ENCODE measurements around the gene ZBTB1. TPM values are rescaled to one million over a fixed set of nuclear protein-coding genes. Genes with fewer than 3 reads are reported as not detected.
A peak's percentile ranks its signal among the peaks of the same experiment; 100 is the strongest.

The ZBTB1 gene
- total RNA-seq, 1 donor: 83.8 TPM

DNA sequence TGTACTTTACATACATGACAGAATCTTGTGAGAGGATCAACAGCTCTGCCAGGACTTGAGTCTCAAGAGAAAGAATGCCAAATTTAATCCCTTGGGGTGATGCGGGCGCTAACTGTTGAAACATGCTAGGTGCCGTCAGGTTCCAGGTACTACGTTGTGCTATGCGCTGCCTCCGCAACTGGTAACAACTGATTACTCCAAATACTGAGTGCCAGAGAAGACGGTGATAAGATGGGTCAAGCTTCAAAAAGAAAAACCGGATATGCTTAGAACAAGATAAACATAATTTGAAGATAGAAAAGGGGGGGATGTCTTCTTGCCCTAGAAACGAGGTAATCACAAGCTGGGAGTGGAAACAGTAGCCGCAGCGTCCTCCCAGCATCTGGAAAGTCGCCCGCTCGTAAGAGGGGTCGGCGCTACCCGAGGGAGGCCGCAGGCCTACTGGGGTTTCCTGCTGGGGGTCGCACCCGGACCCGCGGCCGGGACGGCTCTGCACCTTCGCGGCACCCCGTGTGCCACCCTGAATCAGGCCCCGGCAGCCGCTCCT is 1.6 kb upstream of the ZBTB1 start:
- TF ChIP-seq, protein P1, sequence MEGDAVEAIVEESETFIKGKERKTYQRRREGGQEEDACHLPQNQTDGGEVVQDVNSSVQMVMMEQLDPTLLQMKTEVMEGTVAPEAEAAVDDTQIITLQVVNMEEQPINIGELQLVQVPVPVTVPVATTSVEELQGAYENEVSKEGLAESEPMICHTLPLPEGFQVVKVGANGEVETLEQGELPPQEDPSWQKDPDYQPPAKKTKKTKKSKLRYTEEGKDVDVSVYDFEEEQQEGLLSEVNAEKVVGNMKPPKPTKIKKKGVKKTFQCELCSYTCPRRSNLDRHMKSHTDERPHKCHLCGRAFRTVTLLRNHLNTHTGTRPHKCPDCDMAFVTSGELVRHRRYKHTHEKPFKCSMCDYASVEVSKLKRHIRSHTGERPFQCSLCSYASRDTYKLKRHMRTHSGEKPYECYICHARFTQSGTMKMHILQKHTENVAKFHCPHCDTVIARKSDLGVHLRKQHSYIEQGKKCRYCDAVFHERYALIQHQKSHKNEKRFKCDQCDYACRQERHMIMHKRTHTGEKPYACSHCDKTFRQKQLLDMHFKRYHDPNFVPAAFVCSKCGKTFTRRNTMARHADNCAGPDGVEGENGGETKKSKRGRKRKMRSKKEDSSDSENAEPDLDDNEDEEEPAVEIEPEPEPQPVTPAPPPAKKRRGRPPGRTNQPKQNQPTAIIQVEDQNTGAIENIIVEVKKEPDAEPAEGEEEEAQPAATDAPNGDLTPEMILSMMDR (IDR thresholded peaks at IDR 0.05; ENCODE audit: insufficient read depth, low read depth, low read length): no peak
- DNase-seq (ENCODE audit: low read depth): peak; percentile 43
- peak overlapping the region; percentile 95 for H3K4me3 ChIP-seq (ENCODE audit: low read depth, low read length)

DNA sequence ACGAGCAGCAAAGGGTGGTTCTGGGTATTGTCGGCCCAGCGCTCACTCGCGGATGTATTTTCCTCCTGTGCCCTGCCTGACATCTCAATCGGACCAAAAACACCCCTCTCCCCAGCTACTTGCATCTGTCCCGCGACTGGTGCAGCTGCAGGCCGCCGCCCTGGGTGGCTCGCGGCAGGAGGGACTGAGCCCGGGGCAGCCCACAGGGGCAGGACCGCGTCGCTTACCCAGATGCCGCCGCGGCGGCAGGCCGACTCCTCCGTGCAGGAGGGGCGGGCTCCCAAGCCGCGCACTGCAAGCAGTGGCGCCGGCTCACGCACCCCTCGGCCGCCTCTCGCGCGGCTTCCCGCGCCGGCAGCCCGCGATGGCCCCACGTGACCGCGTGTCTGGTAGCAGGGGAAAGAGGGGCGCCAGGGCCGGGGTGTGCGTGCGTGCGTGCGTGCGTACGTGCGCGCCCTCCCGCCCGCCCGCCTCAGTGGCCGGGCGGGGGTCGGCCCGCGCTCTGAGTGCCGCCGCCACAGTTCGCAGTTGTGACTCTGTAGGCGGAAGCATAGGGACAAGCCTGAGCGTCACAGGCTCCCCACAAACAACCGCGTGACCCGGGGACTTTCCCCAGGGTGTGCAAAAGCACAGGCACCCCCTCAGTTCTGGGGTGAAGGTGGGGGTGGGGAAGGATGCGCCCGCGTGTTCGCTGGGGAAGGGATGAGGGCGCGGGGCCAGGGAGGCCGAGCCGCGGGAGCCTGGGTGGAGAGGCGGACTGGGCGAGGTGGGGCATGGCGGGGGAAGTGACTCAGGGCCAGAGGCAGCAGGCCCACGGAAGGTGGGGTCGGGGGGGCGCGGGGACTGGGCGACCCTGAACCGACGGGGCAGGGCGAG is 898 bp upstream of the ZBTB1 start, which contains the start of gene ZBTB25:
Gene ZBTB25 (minus strand): TSS at position 405 of the 876 bp plus-strand sequence. CDS start 13,305 bp downstream, outside the sequence.
- peak within 1 kb of the TSS; percentile 95 for H3K4me3 ChIP-seq (ENCODE audit: low read depth, low read length)
- TF ChIP-seq, protein P1 (IDR thresholded peaks at IDR 0.05; ENCODE audit: insufficient read depth, low read depth, low read length): no peak
- peak; percentile 93 for DNase-seq (ENCODE audit: low read depth)

DNA sequence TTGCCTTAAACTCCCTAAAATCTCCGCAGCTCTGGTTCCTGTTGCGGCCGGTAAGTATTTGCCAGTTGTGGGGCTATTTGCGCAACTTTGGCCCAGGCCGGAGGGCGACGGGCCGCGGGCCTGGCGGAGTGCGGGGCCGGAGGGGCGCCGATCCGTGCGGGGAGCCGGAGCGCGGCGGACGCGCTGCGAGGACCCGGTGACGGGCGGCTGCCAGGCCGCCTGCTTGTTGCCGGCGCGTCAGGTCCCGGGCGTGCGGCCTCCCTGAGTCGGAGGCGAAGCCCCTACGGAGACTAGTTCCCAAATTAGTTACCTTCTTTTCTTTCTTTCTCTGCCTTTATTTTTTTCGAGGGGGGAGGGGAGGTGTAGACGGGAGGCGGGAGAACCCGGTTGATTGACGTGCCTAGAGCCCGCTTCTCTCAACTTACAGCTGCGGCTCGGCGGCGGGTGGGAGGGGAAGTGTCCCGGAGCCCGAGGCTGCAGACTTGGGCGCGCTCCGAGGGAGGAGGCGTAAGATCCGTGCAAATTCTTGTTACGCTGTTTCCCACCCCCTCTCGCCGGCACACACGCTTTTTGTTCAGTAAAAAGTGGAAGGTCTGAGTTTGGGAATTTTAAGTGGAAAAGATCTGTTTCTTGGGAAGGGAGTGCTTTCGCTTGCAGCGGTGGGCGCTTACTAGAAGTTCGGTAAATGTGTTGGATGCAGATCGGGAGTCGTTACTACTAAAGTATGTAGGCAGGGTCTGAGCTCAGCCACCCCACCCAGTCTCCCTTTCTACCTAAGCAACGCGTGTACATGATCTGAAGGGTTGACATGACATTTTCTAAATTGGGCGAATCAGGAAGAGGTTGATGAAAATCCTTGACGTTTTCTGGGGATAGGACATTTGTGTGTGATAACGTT is 576 bp downstream of the ZBTB1 start:
- TF ChIP-seq, protein P1 (IDR thresholded peaks at IDR 0.05; ENCODE audit: insufficient read depth, low read depth, low read length): no peak
- H3K4me3 ChIP-seq (ENCODE audit: low read depth, low read length): peak overlapping the region; percentile 95
- DNase-seq (ENCODE audit: low read depth): peak; percentile 90

DNA sequence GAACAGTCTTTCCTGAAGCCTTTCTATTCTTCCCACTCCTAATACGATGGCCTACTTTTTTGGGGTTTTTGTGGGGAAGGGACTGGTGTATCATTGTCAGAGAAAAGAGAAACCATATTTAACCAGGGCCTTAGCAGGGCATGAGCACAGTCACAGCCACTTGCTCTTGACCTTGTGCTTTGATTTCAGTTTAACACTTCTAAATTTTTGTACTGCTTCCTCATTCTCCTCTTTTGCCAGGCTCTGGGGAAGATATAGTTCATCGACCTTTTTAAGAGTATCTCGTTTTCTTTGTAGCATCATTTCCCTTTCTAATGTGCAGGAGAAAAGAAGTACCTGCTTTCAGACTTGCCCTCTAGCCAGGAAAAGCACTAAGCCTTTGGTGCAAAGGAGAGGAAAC is 2.2 kb downstream of the ZBTB1 start:
- peak overlapping the region; percentile 95 for H3K4me3 ChIP-seq (ENCODE audit: low read depth, low read length)
- peak; percentile 22 for DNase-seq (ENCODE audit: low read depth)
- TF ChIP-seq, protein P1 (IDR thresholded peaks at IDR 0.05; ENCODE audit: insufficient read depth, low read depth, low read length): no peak

DNA sequence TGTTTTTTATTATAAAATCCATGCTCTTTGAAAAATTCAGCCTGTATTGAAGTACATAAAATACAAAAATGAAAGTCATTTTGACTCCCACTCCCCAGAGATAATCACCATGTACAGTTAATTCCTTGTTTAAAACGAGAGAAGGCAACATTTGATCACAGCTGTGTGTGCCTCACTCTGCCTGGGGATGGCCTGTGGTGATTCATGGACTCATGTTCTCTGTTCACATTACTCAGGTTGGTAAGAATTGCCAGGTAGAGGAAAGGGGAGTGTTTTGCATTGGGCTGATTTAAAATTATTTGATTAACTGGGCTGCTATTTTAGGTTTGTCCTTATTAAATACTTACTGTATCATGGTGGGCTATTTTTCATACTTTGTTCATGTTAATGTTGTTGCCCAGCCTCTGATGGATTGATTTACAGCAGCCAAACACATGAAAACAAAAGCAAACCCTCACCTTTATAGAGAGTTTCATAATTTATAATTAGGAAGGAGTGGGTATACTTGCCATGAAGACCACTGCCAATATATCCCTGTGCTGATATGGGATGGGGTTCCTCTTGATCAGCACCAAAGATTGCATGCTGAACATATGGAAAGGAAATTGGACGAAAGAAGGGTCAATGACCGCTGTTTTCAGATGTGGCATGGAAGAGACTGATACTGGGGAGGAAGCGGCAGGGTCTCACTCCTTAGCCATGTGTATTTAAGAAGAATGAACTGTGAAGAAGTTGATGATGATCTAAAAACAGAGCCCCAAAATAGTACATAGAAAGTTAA is 3.0 kb downstream of the ZBTB1 start:
- peak; percentile 52 for DNase-seq (ENCODE audit: low read depth)
- TF ChIP-seq, protein P1 (IDR thresholded peaks at IDR 0.05; ENCODE audit: insufficient read depth, low read depth, low read length): no peak
- peak overlapping the region; percentile 95 for H3K4me3 ChIP-seq (ENCODE audit: low read depth, low read length)

Data from fibroblast of villous mesenchyme (primary cell).